ENCODE results near the gene MIER3. TPM values are rescaled to one million over a fixed set of nuclear protein-coding genes. Genes with fewer than 3 reads are reported as not detected.
A peak's percentile ranks its signal among the peaks of the same experiment; 100 is the strongest.

The MIER3 gene
- total and polyA plus RNA-seq, 9 of the 15 experiments (the other 6 are each of a cell fraction or from before 2014, with no cell fraction given) = 4.1 to 29.3 (median 13.0) TPM

DNA sequence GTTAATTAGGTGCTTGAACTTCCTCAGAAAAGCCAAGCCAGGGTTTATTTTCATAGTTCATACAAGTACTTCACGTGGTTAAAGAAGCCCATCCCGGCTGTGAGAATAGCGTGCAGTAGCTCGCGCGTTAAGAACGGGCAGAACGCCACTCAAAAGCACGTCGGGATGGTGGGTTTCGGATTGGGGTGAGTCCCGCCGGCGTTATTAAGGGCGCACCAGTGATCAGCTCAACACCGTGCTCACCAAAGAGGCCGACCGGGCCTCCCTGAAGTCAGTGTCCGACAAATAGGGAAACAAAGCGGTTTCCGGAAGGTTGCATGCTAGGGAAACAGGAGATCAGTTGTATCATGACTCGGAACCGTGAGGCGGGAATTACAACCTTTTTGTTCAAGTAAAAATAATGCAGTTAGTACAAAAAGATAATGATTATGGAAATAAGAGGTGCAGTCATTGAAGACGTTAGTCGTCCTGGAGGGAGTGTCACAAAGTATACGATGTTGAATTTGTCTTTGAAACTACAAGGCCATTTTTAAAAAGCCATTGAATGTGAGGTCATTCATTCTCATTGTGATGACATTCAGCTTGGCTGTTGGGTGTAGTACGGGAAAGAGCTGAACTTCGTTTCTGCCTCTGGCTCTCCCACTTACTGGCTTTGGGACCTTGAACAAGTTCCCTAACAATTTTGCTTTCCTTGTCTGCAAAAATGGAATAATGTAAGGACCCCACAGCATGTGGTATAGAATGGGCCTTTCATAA, 41.5 kb downstream of the MIER3 start (continued):
- TF ChIP-seq, protein P1, sequence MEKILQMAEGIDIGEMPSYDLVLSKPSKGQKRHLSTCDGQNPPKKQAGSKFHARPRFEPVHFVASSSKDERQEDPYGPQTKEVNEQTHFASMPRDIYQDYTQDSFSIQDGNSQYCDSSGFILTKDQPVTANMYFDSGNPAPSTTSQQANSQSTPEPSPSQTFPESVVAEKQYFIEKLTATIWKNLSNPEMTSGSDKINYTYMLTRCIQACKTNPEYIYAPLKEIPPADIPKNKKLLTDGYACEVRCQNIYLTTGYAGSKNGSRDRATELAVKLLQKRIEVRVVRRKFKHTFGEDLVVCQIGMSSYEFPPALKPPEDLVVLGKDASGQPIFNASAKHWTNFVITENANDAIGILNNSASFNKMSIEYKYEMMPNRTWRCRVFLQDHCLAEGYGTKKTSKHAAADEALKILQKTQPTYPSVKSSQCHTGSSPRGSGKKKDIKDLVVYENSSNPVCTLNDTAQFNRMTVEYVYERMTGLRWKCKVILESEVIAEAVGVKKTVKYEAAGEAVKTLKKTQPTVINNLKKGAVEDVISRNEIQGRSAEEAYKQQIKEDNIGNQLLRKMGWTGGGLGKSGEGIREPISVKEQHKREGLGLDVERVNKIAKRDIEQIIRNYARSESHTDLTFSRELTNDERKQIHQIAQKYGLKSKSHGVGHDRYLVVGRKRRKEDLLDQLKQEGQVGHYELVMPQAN (IDR thresholded peaks at IDR 0.05; ENCODE audit: borderline replicate concordance) = peak; percentile 76; the same call in 1 of the 2 replicates
- TF ChIP-seq MTA2 (IDR thresholded peaks at IDR 0.05; ENCODE audit: low read depth) (no peak), POLR2AphosphoS2 (IDR thresholded peaks at IDR 0.05; ENCODE audit: low read length) (no peak; the same call in 1 of the 2 replicates), HDAC6 (IDR thresholded peaks at IDR 0.05; ENCODE audit: low read depth, low read length) (no peak), MYBL2 (IDR thresholded peaks at IDR 0.05; ENCODE audit: low read depth) (no peak), MYBL2 (CRISPR knock-in tag; IDR thresholded peaks at IDR 0.05; ENCODE audit: borderline replicate concordance) (no peak), MCM7 (IDR thresholded peaks at IDR 0.05) (no peak), ZNF239 (CRISPR knock-in tag; IDR thresholded peaks at IDR 0.05) (no peak), POLR2H (tag; IDR thresholded peaks at IDR 0.05; ENCODE audit: low read depth) (peak; percentile 84), TCF7 (IDR thresholded peaks at IDR 0.05; ENCODE audit: borderline replicate concordance) (no peak), FOS (IDR thresholded peaks at IDR 0.05; ENCODE audit: extremely low read depth, insufficient read length) (no peak), CHD4 (IDR thresholded peaks at IDR 0.05; ENCODE audit: insufficient read depth, insufficient replicate concordance, low read depth, low read length, poor library complexity, severe bottlenecking) (no peak), MEIS2 (IDR thresholded peaks at IDR 0.05; ENCODE audit: partially characterized antibody) (peak; percentile 2), ZNF174 (CRISPR knock-in tag; IDR thresholded peaks at IDR 0.05) (0 out of 2 replicates have a peak, but pooled peaks have one; percentile 30), HDGF (IDR thresholded peaks at IDR 0.05) (no peak), ADNP (tag; IDR thresholded peaks at IDR 0.05) (no peak), ZBTB11 (CRISPR knock-in tag; IDR thresholded peaks at IDR 0.05) (peak in 1 of 3 experiments; percentile 67; a peak in 2 of 6 replicates), ZC3H11A (IDR thresholded peaks at IDR 0.05; ENCODE audit: low read depth, low read length) (no peak), ZNF431 (CRISPR knock-in tag; IDR thresholded peaks at IDR 0.05) (0 out of 2 replicates have a peak, but pooled peaks have one; percentile 38), MECOM (CRISPR knock-in tag; IDR thresholded peaks at IDR 0.05) (no peak)
